ENCODE measurements around the gene ATP6V1A.
A peak's percentile ranks its signal among the peaks of the same experiment; 100 is the strongest.

The ATP6V1A gene

GRCh38 chr3:113747283-113748046 is 630 bp downstream of the ATP6V1A start:
- DNase-seq: no peak

GRCh38 chr3:113751141-113751540 is 4.3 kb downstream of the ATP6V1A start:
- no peak for DNase-seq

DNA sequence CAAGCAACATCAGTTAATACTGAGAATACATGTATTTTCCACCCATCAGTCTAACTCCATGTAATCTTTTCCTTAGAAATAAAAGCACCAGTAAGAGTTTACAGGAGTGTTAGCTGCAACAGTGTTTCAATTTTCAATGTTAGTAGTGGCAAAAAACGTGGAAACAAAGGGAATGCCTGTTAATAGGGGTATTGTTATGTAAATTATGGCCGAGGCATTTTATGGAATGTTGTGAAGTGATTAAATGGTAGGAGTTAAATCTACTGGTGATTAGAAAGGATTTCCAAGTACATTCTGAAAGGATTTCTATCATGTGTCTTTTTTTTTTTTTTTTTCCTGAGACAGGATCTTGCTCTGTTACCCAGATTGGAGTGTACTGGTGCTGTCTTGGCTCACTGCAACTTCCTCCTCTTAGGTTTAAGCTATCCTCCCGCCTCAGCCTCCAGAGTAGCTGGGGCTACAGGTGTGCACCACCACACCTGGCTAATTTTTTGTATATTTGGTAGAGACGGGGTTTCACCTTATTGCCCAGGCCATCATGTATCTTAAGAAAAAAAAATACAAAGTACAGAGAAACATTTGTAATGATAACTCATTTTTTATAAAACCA is 6.6 kb downstream of the ATP6V1A start:
- DNase-seq: no peak

DNA sequence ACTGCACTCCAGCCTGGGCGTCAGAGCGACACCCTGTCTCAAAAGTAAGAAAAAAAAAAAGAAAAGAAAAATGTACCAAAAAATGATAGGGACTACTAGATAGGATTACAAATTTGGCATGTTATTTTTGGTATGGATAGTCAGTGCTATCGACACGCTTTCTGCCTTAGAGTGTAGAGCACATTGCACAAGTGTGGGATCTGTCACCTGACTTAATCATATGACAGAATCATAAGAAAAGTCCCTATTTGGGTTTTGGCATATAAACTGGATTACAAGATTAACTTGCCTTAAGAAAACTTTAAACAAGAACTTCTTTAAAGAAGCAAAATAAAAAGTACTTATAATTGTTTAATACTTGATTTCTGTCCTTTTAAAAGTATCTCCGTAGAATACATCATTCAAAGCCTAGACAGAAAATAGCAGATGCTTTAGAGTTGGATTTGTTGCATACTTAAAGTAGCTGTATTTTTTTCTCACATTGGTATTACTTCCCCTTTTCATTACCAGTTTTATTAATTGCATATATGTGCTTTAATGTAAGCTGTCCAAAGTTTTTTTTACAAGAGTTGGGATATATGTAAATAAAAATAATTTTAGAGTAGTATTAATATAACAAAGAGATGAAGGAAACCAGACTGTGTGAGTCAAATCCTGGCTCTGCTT is 7.8 kb downstream of the ATP6V1A start:
- no peak for DNase-seq

GRCh38 chr3:113758389-113759024 is 11.7 kb downstream of the ATP6V1A start:
- no peak for DNase-seq

DNA sequence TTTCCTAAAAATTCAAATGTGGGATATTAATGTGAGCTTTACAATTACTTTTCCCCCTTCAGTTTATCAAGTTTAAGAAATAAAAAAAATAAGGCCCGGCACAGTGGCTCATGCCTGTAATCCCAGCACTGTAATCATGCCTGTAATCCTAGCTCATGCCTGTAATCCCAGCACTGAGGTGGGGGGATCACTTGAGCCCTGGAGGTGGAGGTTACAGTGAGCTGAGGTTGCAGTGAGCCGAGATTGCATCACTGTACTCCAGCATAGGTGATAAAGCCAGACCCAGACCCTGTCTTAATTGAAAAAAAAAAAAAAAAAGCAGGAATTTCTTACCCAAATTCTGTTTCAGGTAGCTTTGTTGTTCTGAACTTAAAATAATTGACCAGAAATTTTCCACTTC is 17.9 kb downstream of the ATP6V1A start:
- DNase-seq: no peak

GRCh38 chr3:113769551-113769950 is 22.7 kb downstream of the ATP6V1A start:
- no peak for DNase-seq

- no peak for DNase-seq
These were observed 25.2 kb downstream of the ATP6V1A start for GRCh38 chr3:113771993-113772392.

DNA sequence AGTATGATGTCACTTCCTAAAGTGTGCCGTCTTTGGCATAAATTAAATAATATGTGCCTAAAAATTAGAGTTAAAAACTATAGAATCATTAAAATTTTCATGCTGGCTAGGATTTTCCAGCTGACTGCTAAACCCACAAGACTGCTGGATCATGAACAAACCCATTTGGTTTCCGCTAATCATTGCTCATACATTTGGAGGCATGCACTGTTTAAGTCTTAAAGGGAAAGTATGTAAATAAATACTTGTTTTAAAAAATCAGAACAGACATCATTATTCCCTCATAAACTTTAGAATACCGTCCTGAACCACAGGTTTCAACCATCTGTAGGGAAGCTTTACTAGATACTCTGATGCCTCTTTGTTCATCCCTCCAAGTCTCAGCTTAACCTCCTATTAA is 26.5 kb downstream of the ATP6V1A start:
- no peak for DNase-seq

- no peak for DNase-seq
These were observed 28.7 kb downstream of the ATP6V1A start for GRCh38 chr3:113775516-113775915.

DNA sequence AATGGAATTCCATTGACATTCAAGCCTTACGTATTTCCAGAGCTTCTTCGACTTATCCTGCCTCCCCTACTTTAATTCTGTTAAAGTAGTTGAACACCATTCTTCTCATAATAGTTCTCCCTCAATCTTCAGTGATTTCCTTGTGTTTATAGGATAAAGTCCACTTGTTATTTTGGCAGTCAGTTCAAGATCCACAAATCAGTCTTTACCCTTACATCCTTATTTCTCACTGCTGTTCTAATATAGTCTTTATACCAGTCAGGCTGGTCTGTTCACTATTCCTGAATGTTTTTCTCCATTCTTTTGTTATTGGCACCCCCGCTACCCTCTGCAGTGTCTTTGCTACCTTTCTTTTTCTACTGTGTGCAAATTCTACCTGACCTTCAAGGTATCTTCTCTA is 29.7 kb downstream of the ATP6V1A start:
- DNase-seq: no peak

DNA sequence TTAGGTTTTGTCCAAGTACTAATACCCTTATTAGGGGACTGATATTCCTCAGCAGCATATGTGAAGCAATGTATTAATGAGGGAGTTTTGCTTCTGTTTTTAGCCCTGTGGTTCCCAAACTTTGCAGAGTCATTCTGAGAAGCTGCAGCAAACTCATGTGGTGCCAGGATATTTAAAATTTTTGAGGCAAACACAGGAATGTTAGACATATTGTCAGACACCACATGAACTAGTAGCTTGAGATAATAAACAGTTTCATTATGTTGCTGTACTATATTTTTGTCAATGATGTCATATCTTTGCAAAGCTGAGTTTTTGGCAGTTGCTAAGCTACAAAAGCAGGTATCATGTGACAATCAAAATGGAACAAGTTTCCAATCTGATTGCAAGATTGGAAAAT is 36.6 kb downstream of the ATP6V1A start:
- peak; percentile 25 for DNase-seq

GRCh38 chr3:113783980-113784379 is 37.1 kb downstream of the ATP6V1A start:
- DNase-seq: peak; percentile 25

- no peak for DNase-seq
These were observed 44.5 kb downstream of the ATP6V1A start for GRCh38 chr3:113791381-113791780.

- DNase-seq: no peak
These were observed 47.7 kb downstream of the ATP6V1A start for GRCh38 chr3:113794526-113794925.

- no peak for DNase-seq
These were observed 48.9 kb downstream of the ATP6V1A start for GRCh38 chr3:113795693-113796092.

DNA sequence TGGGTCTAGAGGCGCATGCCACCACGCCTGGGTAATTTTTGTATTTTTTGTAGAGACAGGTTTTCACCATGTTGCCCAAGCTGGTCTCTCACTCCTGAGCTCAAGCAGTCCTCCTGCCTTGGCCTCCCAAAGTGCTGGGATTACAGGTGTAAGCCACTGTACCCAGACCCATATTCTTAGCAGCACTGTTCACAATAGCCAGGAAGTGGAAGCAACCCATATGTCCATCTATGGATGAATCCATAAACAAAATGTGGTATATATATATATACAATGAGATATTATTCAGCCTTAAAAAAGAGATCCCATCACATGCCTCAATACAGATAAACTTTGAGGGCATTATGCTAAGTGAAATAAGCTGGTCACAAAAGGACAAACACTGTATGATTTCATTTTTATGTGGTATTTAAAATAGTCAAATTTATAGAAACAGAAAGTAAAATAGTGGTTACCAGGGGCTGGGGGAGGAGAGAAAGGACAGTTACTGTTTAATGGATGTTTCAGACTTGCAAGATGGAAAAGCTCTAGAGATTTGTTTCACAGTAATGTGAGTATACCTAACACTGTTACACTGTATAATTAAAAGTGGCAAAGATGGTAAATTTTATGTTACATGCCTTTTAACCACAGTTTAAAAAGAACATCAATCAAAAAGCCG is 56.1 kb downstream of the ATP6V1A start:
- no peak for DNase-seq

- no peak for DNase-seq
These were observed 57.8 kb downstream of the ATP6V1A start for GRCh38 chr3:113804661-113805060.

DNA sequence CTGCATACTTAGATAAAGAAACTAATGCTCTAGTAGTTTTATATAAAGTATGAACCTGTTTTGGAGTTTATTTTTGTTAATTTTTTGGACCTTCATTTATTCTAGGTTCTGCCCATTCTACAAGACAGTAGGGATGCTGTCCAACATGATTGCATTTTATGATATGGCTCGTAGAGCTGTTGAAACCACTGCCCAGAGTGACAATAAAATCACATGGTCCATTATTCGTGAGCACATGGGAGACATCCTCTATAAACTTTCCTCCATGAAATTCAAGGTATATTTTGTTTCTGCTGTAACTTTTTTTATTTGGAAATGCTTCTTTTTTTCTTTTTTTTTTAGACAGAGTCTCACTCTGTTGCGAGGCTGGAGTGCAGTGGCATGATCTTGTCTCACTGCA is 58.4 kb downstream of the ATP6V1A start:
- DNase-seq: no peak

DNA sequence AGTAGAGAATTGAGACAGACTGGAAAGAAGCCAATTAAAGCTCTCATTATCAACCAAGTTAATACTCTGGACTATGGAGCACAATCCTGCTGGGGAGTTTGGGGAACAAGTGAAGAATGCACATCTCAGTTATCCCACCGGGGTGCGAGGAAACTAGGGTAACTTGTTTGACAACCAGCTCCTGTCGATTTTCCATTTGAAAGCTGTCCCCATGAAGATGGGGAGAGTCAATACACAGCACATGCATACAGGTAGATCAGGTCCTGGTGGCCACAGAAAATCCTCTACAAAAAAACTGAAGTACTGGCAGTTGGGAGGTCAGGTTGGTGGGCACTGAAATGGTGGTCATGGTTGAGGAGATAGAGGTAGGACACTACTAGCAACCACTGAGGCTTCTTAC is 66.0 kb downstream of the ATP6V1A start:
- DNase-seq: no peak

DNA sequence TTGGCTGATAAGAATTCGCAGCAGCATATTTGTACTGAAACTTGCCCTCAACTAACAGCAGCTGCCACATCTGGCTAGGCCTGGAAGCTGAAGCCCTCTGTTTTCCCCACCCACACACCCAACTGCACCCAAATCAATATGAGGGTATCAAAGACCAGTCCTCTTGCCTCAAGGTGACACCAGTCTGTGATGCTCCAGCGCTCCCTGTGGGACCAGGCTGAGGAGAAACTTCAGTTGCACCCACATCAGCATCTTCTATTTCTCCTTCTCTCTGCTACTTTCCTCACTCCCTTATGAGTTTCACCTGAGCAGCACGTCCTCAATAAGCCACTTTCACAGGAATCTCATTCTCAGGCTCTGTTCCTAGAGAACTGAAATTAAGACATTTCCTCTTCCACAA is 73.0 kb downstream of the ATP6V1A start:
- DNase-seq: no peak

DNA sequence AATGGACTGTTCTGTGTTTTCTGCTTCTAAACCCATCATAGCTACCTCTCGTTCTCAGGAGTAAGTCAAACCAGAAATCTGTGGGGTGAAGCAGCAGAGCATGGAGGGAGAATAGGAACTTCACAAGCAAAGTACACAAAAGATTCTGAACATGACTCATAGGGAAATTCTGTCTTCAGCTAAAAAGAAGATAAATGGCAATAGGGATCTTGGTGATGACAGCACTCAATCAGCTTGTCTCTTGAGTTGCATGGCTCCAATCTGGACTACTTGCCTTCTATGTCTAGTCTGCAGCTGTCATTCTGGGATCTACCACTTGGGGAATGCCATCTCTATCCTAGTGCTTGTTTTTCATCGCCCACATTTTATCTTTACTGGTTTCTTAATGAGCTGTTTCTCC is 78.3 kb downstream of the ATP6V1A start:
- no peak for DNase-seq

DNA sequence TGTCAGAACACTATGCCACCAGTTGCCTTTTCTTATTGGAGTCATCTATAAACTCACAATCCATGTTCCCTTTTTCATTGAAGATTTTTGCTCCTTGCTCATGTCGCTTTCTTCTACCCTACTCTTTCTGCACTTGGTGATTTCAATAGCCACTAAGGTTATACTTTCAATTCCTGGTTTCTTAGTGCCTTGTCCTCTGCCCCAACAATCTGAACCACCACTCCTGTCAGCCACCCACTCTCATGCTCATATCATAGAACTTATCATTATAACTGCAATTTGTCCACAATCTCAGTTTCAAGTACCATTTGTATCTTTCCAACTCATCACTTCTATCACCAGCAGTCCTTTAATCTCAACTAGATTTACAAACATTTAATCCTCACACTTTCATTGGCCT is 81.8 kb downstream of the ATP6V1A start:
- DNase-seq: no peak

Data from GF-D8 (cell line).